ENCODE data around the gene TRAF3IP1.

DNA sequence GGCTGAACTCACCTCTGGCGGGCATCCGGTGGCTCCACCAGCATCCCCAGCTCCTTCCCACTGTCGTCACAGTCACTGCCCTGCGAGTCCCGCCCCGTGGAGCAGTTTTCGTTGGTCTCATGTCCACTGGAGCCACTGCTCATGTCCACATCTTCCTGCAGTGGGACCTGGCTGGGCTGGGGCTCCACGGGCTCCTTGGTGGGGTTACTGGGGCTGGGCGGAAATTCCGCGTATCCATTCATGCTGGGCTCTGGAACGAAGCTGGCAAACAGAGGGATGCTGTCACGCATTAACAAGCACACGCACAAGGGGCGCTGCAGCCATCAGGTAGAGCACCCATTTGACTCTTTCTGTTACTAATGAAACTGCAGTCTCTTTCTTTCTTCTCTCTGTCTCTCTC, 42.6 kb upstream of the TRAF3IP1 start:
- TF ChIP-seq, protein P1, sequence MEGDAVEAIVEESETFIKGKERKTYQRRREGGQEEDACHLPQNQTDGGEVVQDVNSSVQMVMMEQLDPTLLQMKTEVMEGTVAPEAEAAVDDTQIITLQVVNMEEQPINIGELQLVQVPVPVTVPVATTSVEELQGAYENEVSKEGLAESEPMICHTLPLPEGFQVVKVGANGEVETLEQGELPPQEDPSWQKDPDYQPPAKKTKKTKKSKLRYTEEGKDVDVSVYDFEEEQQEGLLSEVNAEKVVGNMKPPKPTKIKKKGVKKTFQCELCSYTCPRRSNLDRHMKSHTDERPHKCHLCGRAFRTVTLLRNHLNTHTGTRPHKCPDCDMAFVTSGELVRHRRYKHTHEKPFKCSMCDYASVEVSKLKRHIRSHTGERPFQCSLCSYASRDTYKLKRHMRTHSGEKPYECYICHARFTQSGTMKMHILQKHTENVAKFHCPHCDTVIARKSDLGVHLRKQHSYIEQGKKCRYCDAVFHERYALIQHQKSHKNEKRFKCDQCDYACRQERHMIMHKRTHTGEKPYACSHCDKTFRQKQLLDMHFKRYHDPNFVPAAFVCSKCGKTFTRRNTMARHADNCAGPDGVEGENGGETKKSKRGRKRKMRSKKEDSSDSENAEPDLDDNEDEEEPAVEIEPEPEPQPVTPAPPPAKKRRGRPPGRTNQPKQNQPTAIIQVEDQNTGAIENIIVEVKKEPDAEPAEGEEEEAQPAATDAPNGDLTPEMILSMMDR (conservative IDR thresholded peaks at IDR 0.05 in 1 of 2, IDR thresholded peaks at IDR 0.05 in 1 of 2; ENCODE audit: low read depth in 1 of 2, low read length in 2 of 2), result no peak
- no peak for TF ChIP-seq EZH2 (IDR thresholded peaks at IDR 0.05; ENCODE audit: low read length, missing control alignments)
